Superior temporal gyrus (tissue), 1 donor: ENCODE data around the gene ICE2.

Source experiments
- DNase-seq: peaks from one replicate; pipeline ENCODE4 v3.0.0-alpha.2; 2016; ENCODE audit errors: extremely low spot score

The ICE2 gene

DNA sequence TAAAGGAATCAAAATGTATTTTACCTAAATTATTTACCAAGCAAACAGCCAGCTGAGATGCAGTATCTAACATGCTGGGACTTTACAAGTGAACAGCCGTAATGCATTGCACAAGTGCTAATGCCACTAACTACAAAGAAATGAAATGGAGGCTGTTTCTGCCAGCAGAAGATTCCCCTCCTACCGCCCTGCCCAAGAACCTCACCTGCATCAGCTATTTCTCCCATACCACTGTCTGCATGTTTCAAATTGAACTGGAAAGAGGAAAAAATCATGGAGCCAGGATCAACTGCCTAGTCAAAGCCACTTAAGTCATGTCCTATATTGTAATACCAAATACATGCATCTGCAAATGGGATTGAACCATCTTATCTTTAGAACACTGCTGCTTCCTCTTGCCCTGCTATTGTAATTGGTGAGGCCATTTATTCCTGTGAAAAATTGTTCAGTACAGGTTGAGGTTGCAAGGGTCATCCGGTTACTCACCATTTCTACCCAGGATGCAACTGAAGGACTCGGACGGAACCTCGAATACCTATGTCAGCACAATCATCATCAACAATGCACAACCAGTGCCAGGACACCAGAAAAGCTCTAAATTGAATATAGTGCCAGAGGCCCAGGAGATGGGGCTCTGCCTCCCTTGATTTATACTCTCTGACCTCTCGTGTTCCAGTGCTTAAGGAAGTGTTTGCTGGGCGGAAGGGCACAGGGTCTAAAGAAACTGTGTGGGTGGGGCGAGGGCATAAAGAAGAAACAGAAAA, 108.7 kb downstream of the ICE2 start:
- DNase-seq, result no peak

DNA sequence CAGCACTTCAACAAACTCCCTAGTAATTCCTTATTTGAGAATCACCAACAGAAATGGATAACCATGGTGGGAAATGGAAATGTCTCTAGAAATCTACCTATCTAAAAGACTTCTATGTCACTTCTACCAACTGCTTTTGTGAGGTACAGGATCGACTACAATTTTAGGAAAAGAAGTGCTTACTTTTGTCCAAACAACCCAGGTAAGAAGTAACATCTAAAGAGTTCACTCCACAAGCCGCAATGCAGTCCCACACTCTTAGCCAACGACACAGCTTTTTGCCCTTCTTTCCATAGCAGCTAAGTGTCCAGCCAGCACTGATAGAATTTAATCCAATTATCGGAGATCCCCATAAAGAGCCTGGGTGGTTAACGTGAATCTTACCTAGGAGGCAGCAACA, 109.2 kb downstream of the ICE2 start:
- DNase-seq, result no peak
